HG03342 (cell line): Measurements from ENCODE around the gene MYH1.
"Not testable (repeated sequence)": the region's sequence is repeated elsewhere in the genome, so short reads cannot be mapped to it uniquely, and the experiment has no call there.

ENCODE experiments used
- ATAC-seq: cut with Tn5 transposase; IDR thresholded peaks from one replicate; pipeline ENCODE4 v1.9.1; 2021; ENCODE audit warnings: mild to moderate bottlenecking, moderate library complexity; ENCODE audit not compliant: unreplicated experiment

Gene MYH1

GRCh38 chr17:10518271-10519037 is at the start of gene MYH1:
MYH1 (minus strand) TSS chr17:10518542; CDS start chr17:10516642, 1,900 bp downstream.
- ATAC-seq: no peak

GRCh38 chr17:10563991-10564660 is 45.8 kb upstream of the MYH1 start:
- ATAC-seq: no peak

GRCh38 chr17:10558049-10558448 is 39.7 kb upstream of the MYH1 start:
- no peak for ATAC-seq

GRCh38 chr17:10557422-10557821 is 39.1 kb upstream of the MYH1 start:
- ATAC-seq: no peak

- ATAC-seq: no peak
These were observed 38.1 kb upstream of the MYH1 start for GRCh38 chr17:10556301-10557005.

- ATAC-seq: no peak
These were observed 31.7 kb upstream of the MYH1 start for GRCh38 chr17:10550014-10550413.

- ATAC-seq: no peak
These were observed 30.9 kb upstream of the MYH1 start, which contains the start of gene MYH2 for GRCh38 chr17:10549096-10549842. MYH2 (minus strand) TSS chr17:10549658; CDS start chr17:10547920, 1,738 bp downstream.

- no peak for ATAC-seq
These were observed 29.0 kb upstream of the MYH1 start for GRCh38 chr17:10547351-10547750.

GRCh38 chr17:10543486-10543885 is 25.1 kb upstream of the MYH1 start:
- ATAC-seq: not testable (repeated sequence)

- ATAC-seq: not testable (repeated sequence)
These were observed 22.8 kb upstream of the MYH1 start for GRCh38 chr17:10541179-10541578.

GRCh38 chr17:10532026-10532425 is 13.7 kb upstream of the MYH1 start:
- ATAC-seq: no peak

- no peak for ATAC-seq
These were observed 9.1 kb upstream of the MYH1 start for GRCh38 chr17:10527419-10527818.

- ATAC-seq: no peak
These were observed 8.2 kb upstream of the MYH1 start for GRCh38 chr17:10526517-10526916.

- no peak for ATAC-seq
These were observed 4.7 kb upstream of the MYH1 start for GRCh38 chr17:10523064-10523463.

- ATAC-seq: no peak
These were observed 3.6 kb upstream of the MYH1 start for GRCh38 chr17:10521949-10522348.

- ATAC-seq: no peak
These were observed 1.7 kb downstream of the MYH1 start for GRCh38 chr17:10516638-10517037.

- no peak for ATAC-seq
These were observed 2.3 kb downstream of the MYH1 start for GRCh38 chr17:10516065-10516464.

GRCh38 chr17:10513299-10514067 is 4.9 kb downstream of the MYH1 start:
- no peak for ATAC-seq

GRCh38 chr17:10512856-10513255 is 5.5 kb downstream of the MYH1 start:
- ATAC-seq: no peak

- no peak for ATAC-seq
These were observed 18.4 kb downstream of the MYH1 start for GRCh38 chr17:10499950-10500349.
